Measurements from ENCODE around the gene CDSN.
"Not testable (repeated sequence)": the region's sequence is repeated elsewhere in the genome, so short reads cannot be mapped to it uniquely, and the experiment has no call there.

The CDSN gene

GRCh38 chr6:31081872-31082271, 38.4 kb downstream of the CDSN start:
- DNase-seq: no peak

DNA sequence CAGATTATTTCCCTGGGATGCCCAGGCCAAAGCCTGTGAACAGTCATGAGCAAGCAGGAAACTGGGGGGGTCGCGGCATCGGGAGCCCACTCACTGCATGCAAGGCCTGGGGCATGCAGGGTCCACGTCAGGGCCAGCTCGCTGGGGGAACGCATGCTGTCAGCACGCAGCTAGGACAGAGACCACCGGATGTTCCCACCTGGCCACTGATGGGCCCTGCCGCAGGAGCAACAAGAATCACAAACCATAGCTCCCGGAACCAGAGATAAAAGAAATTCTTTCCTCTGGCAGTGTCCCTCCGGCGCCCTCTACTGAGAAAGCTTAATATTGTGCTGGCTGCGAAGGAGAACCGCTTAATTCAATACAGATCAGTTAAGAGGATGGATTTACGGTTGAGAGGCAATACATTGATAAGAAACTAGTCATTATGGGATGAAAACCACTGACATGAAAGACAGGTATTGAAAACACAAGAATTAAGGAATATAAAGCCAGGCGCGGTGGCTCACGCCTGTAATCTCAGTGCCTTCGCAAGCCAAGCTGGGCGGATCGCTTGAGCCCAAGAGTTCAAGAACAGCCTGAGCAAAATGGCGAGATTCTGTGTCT, 40.5 kb downstream of the CDSN start:
- peak; percentile 43 for DNase-seq

DNA sequence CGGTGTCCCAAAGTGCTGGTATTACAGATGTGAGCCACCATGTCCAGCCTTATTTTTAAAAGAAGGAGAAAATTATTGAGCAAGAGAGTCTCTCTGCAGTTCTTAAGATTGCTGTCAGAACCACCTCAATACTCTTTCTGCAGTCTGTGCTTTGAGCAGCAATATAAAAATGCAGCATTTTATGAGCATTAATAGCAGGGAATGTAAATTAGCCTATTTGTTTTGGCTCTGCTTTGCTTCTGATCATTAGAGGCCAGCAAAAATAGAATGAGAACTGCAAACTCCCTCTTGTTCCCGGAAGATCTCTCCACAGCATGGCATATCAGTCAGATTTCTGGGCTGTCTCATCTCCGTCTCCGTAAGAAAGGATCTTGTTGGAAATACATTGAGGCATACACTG, 43.6 kb downstream of the CDSN start:
- no peak for DNase-seq

GRCh38 chr6:31075528-31075927, 44.7 kb downstream of the CDSN start:
- no peak for DNase-seq

- no peak for DNase-seq
These were observed 45.8 kb downstream of the CDSN start for GRCh38 chr6:31074401-31074800.

- DNase-seq: peak; percentile 17
These were observed 49.5 kb downstream of the CDSN start for GRCh38 chr6:31070711-31071197.

DNA sequence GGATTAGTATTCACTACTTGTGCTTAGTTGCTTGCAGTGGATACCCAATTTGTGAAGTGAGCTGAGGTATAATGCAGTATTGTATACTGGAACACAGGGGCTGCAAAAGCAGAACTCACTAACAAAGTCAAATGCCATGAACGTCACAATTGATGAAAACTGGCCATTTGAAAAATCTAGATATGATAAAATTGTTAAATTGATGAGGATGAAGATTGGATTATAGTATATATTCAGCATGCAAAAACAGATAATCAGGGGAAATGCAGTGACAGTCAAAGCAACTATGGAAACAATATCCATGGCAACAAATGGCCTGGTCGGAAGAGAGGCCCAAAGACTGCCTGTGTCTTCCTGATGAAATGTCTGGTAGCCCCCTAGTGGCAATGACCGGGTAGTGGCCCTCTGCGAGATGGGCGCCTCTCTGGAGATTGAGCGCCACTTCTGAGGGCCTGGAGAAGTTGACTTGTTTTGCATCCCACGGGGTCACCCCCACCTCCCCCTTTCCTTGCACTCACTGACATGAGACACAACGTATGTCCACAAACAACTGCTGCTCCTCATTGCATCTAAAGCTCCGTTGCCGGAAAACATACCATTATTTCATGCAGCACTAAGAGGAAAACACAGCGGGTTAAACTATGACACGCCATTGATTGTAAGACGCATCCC, 51.4 kb downstream of the CDSN start:
- peak; percentile 72 for DNase-seq

- not testable (repeated sequence) for DNase-seq
These were observed 52.2 kb downstream of the CDSN start for GRCh38 chr6:31067891-31068668.

GRCh38 chr6:31067028-31067427, 53.2 kb downstream of the CDSN start:
- not testable (repeated sequence) for DNase-seq

DNA sequence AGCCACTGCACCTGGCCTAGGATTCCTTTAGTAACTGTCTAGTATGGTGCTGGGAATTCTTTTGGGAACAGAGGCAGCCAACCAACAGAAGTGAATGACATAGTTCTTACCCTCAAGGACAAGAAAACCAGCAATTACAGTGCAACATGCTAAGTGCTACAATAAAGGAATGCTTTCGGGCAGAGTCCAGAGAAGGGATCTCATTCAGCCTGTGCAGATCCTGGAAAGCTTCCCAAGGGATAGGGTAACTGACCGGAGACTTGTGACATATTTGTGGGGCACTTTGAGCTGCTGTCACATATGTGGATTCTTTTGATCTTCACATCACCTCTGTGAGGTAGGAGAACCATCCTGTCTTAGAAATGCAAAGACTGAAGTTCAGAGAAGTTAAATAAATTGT, 54.7 kb downstream of the CDSN start:
- no peak for DNase-seq
